Left hindlimb (tissue), 1 donor: ENCODE measurements around the gene SSH2.
A peak's percentile ranks its signal among the peaks of the same experiment; 100 is the strongest.

Experiments
- DNase-seq: peaks from one replicate; pipeline ENCODE4 v3.0.0-alpha.2; 2018

The SSH2 gene

DNA sequence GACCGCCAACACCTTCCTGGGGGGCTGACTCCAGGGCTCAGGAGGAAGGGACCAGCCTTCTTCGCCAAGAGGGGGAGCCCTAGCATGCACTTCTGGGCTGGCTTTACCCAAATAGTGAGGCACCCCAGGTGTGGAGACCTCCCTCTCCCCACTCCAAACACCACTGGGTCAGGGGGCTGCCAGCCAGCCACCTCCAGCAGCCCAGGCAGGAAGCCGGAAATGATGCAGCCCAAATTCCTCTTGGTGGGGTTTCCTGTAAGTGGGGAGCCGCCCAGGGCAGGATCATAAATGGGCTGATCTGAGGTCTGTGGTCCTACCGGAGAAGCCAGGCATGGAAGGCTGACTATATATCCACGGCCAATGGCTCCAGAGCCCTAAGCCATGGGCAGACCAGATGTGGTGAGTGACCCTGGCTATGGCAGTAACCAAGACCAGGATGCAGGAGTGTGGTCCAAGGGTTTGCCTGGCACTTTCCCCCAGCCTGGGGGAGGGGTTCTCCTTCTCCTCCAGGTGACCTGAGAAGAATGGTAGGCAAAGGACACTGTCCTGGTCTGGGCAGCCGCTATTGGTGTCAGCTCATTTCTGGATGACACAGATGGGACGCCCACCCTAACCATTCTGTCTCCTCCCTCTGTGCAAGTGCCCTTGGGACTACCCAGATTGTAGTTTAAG is 344.8 kb downstream of the SSH2 start:
- DNase-seq: peak; percentile 60

DNA sequence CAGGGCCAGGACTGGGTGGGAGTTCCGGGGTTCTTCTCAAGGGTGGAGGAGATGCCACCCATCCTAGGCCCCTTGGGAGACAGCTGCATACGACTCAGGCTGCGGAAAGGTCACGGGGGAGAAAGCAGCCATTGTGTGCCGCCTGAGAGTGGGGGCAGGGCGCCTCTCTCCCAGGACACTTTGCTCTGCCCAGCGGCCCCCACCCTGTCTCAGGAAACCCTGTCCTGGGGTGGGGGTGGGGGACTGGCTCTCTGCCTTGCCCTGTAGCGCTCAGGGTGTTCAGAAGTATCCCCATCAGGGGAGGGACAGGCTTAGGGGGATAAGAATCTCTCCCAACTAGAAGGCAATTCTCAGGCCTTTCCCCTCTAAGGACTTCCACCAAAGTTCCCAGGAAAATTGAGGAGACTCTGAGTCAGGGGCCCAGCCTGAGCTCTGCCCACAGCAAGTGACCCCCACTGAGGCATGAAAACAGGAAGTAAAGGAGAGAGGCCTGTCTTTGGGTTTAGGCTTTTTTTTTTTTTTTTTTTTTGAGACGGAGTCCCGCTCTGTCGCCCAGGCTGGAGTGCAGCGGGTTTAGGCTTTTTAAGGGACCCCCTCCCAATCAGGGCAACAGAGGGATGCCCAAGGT is 345.5 kb downstream of the SSH2 start:
- peak; percentile 52 for DNase-seq

DNA sequence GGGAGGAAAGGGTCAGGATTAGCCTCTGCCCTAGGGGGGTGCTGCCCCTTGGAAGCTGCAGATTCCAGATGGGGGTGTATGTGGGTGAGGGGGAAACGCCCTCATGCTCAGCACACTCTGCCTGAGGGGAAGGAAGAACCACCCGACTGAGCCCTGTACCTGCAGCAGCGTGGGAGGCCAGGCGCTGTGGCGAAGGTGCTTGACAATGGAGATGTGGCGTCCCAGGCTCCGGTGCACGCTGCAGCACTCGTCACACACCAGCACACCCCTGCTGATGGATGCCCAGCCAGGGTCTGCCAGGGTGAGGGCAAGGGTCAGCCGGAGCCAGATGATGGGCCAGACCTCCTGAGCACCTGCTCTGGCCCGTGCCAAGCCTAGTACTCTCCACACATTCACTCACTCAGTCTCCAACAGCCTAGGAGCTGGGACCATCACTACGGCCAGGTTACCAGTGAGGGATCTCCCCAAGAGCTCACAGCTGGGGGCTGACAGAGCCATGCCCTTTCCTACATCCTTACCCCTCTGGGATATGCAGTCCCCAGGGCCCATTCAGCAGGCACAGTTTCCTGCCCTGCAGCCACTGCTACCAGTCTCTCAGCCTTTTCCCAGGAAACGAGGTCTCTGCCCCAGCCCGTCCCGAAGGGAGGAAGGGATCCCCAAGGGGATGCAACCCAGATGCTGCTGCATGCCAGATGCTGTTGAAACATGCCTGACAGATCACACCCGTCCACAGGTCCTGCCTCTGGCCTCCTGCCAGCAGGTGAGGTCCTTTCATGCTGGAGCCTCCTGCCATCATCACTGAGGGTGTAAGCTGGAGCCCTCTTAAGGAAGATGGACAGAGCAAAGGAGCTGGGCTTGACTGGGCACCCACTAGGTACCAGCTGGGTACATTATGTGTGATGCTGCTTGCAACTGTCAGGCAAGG is 346.4 kb downstream of the SSH2 start:
- peak; percentile 25 for DNase-seq

DNA sequence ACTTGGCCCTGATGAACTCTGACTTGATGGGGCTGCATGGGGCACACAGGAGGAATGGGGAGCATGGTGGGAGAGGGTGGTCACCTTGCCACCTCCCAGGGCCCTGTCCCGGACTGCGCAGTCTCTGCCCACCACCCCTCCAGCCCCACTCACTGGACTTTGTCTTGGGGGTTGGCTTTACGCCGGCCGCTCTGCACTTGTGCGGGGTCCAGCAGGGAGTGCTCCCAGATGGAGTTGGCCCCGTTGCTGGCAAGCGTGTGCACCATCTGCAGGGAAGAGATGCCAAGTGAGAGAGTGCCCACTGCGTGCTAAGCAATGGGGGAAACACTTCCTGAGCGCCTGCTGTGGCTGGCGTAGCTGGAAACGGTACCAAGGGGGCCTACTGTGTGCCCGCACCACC is 347.3 kb downstream of the SSH2 start:
- peak; percentile 26 for DNase-seq

- no peak for DNase-seq
These were observed 347.7 kb downstream of the SSH2 start for GRCh38 chr17:29582254-29582765.

GRCh38 chr17:29581583-29582253 is 348.3 kb downstream of the SSH2 start:
- DNase-seq: peak; percentile 22

DNA sequence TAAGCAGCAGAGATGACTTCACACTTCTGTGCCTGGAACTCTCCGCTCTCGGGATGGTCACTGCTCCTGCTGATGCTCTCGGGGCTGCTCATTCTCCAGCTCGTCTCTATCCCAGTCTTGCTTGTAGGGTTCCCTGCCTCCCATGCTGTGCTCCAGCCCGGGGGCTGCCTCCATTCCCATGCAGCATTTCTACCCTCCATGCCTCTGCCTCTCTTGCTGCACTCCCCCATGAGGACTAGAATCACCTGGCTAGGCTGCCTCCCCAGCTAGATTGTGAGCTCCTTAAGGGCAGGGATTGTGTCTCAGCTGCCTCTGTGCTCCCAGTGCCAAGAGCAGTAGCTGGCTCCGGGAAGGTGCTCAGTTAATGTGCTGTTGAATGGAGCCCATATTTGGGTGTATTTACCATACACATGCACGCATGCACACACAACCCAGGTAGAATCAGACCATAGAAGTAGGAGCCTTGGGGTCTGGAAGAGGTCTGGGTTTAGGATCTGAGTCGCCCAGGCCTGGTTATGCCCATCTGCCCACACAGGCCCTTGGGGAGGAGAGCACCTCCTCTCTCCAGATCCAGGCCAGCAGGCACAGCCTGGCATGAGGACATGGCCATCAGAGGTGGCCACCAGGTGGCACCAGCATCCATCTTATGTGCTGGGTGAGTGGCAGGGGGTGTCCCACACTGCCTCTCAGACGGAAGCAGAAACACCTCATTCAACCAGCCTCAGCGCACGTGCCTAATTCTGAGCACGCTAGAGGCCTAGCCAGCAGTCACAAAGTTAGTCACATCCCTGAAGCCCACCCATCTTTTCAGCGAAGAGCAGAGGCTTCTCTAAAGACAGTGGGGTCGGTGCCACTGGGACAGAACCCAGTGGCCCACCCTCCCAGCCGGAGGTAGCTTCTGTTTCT is 349.9 kb downstream of the SSH2 start:
- peak; percentile 82 for DNase-seq

GRCh38 chr17:29578626-29579485 is 351.2 kb downstream of the SSH2 start:
- DNase-seq: peak; percentile 26

DNA sequence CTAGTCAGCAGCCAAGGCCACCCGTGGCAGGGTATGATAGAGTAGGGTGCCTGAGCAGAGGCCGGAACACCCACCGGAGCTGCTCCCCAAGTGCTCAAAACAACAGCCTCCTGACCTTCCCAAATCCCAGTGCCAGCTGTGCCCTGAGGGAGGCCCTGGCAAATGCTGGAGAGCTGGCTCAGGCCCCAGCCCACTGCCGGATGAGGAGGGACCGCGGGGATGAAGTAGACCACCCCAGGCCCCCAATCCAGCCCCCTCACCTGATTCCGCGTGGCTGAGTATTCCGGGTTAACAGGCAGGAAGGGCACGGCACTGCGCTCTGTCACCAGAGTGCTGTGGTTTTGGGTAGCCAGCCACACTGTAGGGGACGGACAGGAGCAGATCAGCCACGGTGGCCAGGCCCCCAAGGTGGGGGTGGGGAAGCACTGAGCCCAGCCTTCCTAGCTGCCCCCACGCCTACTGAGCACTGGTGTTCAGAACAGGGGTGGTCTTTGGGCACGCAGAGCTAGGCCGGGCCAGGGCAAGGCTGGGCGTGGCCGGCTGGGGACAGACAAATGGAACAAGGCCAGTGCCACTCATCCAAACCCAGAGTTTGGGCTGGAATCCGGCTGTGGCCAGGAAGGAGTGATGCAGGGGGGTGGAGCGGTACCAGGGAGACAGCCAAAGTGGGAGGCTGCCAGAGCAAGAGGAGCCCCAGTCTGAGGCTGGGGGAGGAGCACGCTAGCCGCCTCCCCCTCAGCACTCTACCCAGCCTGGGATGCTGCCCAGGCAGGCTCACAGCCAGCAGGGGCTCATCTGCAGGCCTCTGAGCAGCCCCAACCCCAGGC is 352.4 kb downstream of the SSH2 start:
- DNase-seq: peak; percentile 82

- no peak for DNase-seq
These were observed 353.0 kb downstream of the SSH2 start for GRCh38 chr17:29577001-29577370.

DNA sequence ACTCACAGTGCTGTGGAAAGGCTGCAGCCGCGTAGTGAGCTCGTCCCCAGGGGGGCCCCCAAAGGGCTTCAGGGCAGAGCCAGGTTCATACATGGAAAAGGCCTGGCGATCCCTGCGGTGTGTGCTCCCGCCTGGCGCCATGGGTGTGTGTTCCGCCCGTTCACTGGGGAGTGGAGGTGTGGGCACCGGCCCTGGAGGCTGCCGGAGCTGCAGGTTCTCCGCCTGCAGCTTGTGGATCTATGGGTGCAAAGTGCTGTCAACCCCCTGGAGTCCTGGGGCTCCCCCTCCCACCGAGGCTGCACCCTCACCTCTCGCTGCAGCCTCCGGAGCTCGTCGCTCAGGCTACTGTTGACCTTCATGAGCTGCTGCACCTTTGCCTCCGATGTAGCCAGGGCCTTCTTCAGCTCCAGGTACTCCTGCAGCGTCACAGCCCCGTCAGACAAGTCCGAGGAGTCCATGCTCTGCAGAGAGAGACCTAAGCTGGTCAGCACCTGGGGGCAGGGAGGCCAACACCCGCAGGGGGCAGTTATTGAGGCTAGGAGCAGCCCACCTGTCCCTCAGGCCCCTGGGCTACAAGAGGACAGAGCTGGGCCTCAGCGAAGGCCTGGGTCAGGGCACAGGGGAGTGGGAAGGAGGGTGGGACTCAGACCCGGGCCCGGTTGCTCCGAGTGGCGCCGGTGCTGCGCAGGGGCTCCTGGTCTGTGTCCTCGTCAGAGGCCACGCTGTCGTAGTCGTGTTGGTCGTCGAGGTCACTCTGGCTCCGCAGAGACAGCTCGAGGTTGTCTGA is 353.6 kb downstream of the SSH2 start:
- peak; percentile 37 for DNase-seq
